GM21390 (cell line): ENCODE results near the gene SLTM.
"Not testable (repeated sequence)": the region's sequence is repeated elsewhere in the genome, so short reads cannot be mapped to it uniquely, and the experiment has no call there.

ENCODE experiments used
- ATAC-seq: cut with Tn5 transposase; IDR thresholded peaks from one replicate; pipeline ENCODE4 v1.9.1; 2021; ENCODE audit not compliant: unreplicated experiment

The SLTM gene

GRCh38 chr15:58933281-58934113 lies at the start of gene SLTM:
Gene SLTM (minus strand): TSS chr15:58933679. CDS start chr15:58933565, 114 bp downstream.
- peak; percentile 91 for ATAC-seq

GRCh38 chr15:58983261-58983660 lies 49.8 kb upstream of the SLTM start:
- ATAC-seq = no peak

GRCh38 chr15:58981808-58982475 lies 48.5 kb upstream of the SLTM start:
- no peak for ATAC-seq

GRCh38 chr15:58980351-58980939 lies 47.0 kb upstream of the SLTM start:
- ATAC-seq = no peak

- ATAC-seq = no peak
These were observed 44.4 kb upstream of the SLTM start for GRCh38 chr15:58977887-58978286.

- ATAC-seq = no peak
These were observed 34.0 kb upstream of the SLTM start for GRCh38 chr15:58967479-58967878.

- no peak for ATAC-seq
These were observed 33.2 kb upstream of the SLTM start for GRCh38 chr15:58966698-58967097.

GRCh38 chr15:58962662-58963565 lies 29.4 kb upstream of the SLTM start:
- ATAC-seq = no peak

- ATAC-seq = no peak
These were observed 28.7 kb upstream of the SLTM start for GRCh38 chr15:58962136-58962535.

- ATAC-seq = no peak
These were observed 25.3 kb upstream of the SLTM start for GRCh38 chr15:58958811-58959210.

GRCh38 chr15:58957101-58957973 lies 23.9 kb upstream of the SLTM start:
- peak; percentile 53 for ATAC-seq

- no peak for ATAC-seq
These were observed 19.3 kb upstream of the SLTM start for GRCh38 chr15:58952751-58953150.

GRCh38 chr15:58951388-58952007 lies 18.0 kb upstream of the SLTM start:
- ATAC-seq = no peak

- no peak for ATAC-seq
These were observed 13.7 kb upstream of the SLTM start for GRCh38 chr15:58947179-58947578.

- not testable (repeated sequence) for ATAC-seq
These were observed 1.5 kb upstream of the SLTM start for GRCh38 chr15:58934974-58935373.

GRCh38 chr15:58934521-58934920 lies 1.0 kb upstream of the SLTM start:
- ATAC-seq = no peak

GRCh38 chr15:58934114-58934447 lies 602 bp upstream of the SLTM start:
- peak; percentile 11 for ATAC-seq

- peak; percentile 35 for ATAC-seq
These were observed 684 bp downstream of the SLTM start for GRCh38 chr15:58932710-58933280.

- ATAC-seq = no peak
These were observed 1.4 kb downstream of the SLTM start for GRCh38 chr15:58931987-58932588.
